NCI-H82 treated with DMSO at 0.1 percent for 48 hours (cell line): ENCODE data around the gene RLN3.

Source experiments
- DNase-seq: peaks from one replicate; lab custom pipeline; 2025; ENCODE audit not compliant: unreplicated experiment; lab: John Stamatoyannopoulos, UW

The RLN3 gene

GRCh38 chr19:14027856-14028450 is at the start of gene RLN3:
TSS of gene RLN3 (plus strand) at chr19:14028148. CDS start at chr19:14028205, 57 bp downstream.
- DNase-seq, result no peak

GRCh38 chr19:13978351-13979243 is 49.4 kb upstream of the RLN3 start:
- DNase-seq, result no peak

- DNase-seq, result no peak
These were observed 48.7 kb upstream of the RLN3 start for GRCh38 chr19:13979244-13979615.

GRCh38 chr19:13979686-13980085 is 48.3 kb upstream of the RLN3 start:
- no peak for DNase-seq

- DNase-seq, result no peak
These were observed 47.6 kb upstream of the RLN3 start for GRCh38 chr19:13980340-13980739.

GRCh38 chr19:13981021-13981420 is 46.9 kb upstream of the RLN3 start:
- DNase-seq, result no peak

GRCh38 chr19:13981467-13981866 is 46.5 kb upstream of the RLN3 start:
- DNase-seq, result no peak

- no peak for DNase-seq
These were observed 45.9 kb upstream of the RLN3 start for GRCh38 chr19:13981988-13982501.

GRCh38 chr19:13982773-13983172 is 45.2 kb upstream of the RLN3 start:
- no peak for DNase-seq

GRCh38 chr19:13983213-13983889 is 44.6 kb upstream of the RLN3 start:
- no peak for DNase-seq

- DNase-seq, result no peak
These were observed 43.8 kb upstream of the RLN3 start for GRCh38 chr19:13984186-13984585.

GRCh38 chr19:13984875-13985741 is 42.8 kb upstream of the RLN3 start:
- DNase-seq, result no peak

GRCh38 chr19:13985771-13986347 is 42.1 kb upstream of the RLN3 start:
- DNase-seq, result no peak

- no peak for DNase-seq
These were observed 41.5 kb upstream of the RLN3 start for GRCh38 chr19:13986348-13986904.

- no peak for DNase-seq
These were observed 40.7 kb upstream of the RLN3 start for GRCh38 chr19:13987101-13987890.

GRCh38 chr19:13989487-13989886 is 38.5 kb upstream of the RLN3 start:
- no peak for DNase-seq

- DNase-seq, result no peak
These were observed 37.9 kb upstream of the RLN3 start for GRCh38 chr19:13990085-13990484.

GRCh38 chr19:13992025-13992424 is 35.9 kb upstream of the RLN3 start:
- no peak for DNase-seq

- DNase-seq, result no peak
These were observed 34.2 kb upstream of the RLN3 start for GRCh38 chr19:13993590-13994300.
